HL-60/S4 treated with retinoic acid at 250 ng/mL for 4 days and 3 days (cell line): ENCODE results near the gene BBOX1.

Source experiments
- in situ Hi-C: fragments of 300-500 bp; cut with MboI; formaldehyde crosslinking; loops from 2 replicates; pipeline ENCODE4 v1.7.0; 2022; ENCODE audit warnings: low sequenced_read_pairs

Gene BBOX1

GRCh38 chr11:27174672-27175210 lies 134.1 kb downstream of the BBOX1 start:
- in situ Hi-C loops: loop anchor here (25.0 kb wide), 1 partner anchor 313 kb away; no protein-coding TSS in a partner anchor

- in situ Hi-C loops: loop anchor here (25.0 kb wide), 1 partner anchor 312 kb away; no protein-coding TSS in a partner anchor
Observed at GRCh38 chr11:27175562-27175961, 134.9 kb downstream of the BBOX1 start.
